MCF 10A (cell line): ENCODE results near the gene PIGT. TPM values are rescaled to one million over a fixed set of nuclear protein-coding genes. Genes with fewer than 3 reads are reported as not detected.
"Not testable (repeated sequence)": the region's sequence is repeated elsewhere in the genome, so short reads cannot be mapped to it uniquely, and the experiment has no call there.

Experiments
- BruUV-seq: library from RNA; stranded (reverse); fragments of 400-500 nt; replicated peaks from 2 replicates; lab custom pipeline; 2021; lab: Mats Ljungman, UMichigan
- CTCF ChIA-PET: fragments of 300-600 bp; sonication (Branson Sonifier 250); formaldehyde crosslinking; extraction: SDS; loops from one replicate; lab custom pipeline; 2021; ENCODE audit warnings: antibody characterized with exemption, inconsistent platforms; lab: Yijun Ruan, JAX
- POLR2A ChIA-PET: fragments of 300-600, 350-650 bp; sonication (Branson Sonifier 250); formaldehyde crosslinking; extraction: SDS; loops from one replicate; lab custom pipeline; 2020; ENCODE audit warnings: antibody characterized with exemption, inconsistent platforms; lab: Yijun Ruan, JAX
- DNase-seq: peaks from one replicate; pipeline ENCODE4 v3.0.0-alpha.2; 2018; ENCODE audit not compliant: unreplicated experiment
- H3K27ac Mint-ChIP-seq: one replicate; pipeline ENCODE4 v1.8.0; 2022; ENCODE audit warnings: mild to moderate bottlenecking, low read depth, mixed read lengths; ENCODE audit not compliant: unreplicated experiment
- H3K27me3 Mint-ChIP-seq: one replicate; pipeline ENCODE4 v1.8.0; 2022; ENCODE audit warnings: mixed read lengths; ENCODE audit not compliant: insufficient read depth, unreplicated experiment
- H3K36me3 Mint-ChIP-seq: one replicate; pipeline ENCODE4 v1.8.0; 2022; ENCODE audit warnings: mild to moderate bottlenecking, moderate library complexity, mixed read lengths; ENCODE audit not compliant: insufficient read depth, unreplicated experiment
- H3K4me1 Mint-ChIP-seq: one replicate; pipeline ENCODE4 v1.8.0; 2022; ENCODE audit warnings: mixed read lengths; ENCODE audit not compliant: insufficient read depth, unreplicated experiment
- H3K4me3 Mint-ChIP-seq: one replicate; pipeline ENCODE4 v1.8.0; 2022; ENCODE audit warnings: mild to moderate bottlenecking, moderate library complexity, mixed read lengths; ENCODE audit not compliant: unreplicated experiment
- H3K9me3 Mint-ChIP-seq: one replicate; pipeline ENCODE4 v1.8.0; 2022; ENCODE audit warnings: mixed read lengths; ENCODE audit not compliant: unreplicated experiment
- intact Hi-C: fragments of 100-400 bp; cut with micrococcal nuclease; formaldehyde crosslinking; loops from 2 replicates; pipeline ENCODE4 v1.14.1; 2022
- microRNA-seq: library from miRNA; unstranded; fragments of <30 nt; microRNA quantifications from one replicate; pipeline ENCODE4 v1.2.0, GENCODE V29; 2022
- total RNA-seq: library from RNA; stranded (reverse); gene quantifications from 2 replicates; pipeline ENCODE4 v1.2.3, GENCODE V29; 2022
- TF ChIP-seq, protein P1 (sequence below): fragments of 200-600 bp; IDR thresholded peaks from one replicate; pipeline ENCODE4 v1.8.0; 2022; ENCODE audit warnings: antibody characterized with exemption, mild to moderate bottlenecking; ENCODE audit not compliant: unreplicated experiment

PIGT gene
- total RNA-seq, 1 experiment from 2014 or later: 79.4 TPM

GRCh38 chr20:45469336-45470261 is 53.7 kb downstream of the PIGT start, which contains the start of gene WFDC2:
Gene WFDC2, plus strand, starts transcription at chr20:45469753. Its CDS starts 29 bp downstream, at chr20:45469782.
- intact Hi-C loops: no loop called here
- POLR2A ChIA-PET: no interaction called here
- peaks cover 15% of the 10 kb centered on the region for H3K27me3 Mint-ChIP-seq

DNA sequence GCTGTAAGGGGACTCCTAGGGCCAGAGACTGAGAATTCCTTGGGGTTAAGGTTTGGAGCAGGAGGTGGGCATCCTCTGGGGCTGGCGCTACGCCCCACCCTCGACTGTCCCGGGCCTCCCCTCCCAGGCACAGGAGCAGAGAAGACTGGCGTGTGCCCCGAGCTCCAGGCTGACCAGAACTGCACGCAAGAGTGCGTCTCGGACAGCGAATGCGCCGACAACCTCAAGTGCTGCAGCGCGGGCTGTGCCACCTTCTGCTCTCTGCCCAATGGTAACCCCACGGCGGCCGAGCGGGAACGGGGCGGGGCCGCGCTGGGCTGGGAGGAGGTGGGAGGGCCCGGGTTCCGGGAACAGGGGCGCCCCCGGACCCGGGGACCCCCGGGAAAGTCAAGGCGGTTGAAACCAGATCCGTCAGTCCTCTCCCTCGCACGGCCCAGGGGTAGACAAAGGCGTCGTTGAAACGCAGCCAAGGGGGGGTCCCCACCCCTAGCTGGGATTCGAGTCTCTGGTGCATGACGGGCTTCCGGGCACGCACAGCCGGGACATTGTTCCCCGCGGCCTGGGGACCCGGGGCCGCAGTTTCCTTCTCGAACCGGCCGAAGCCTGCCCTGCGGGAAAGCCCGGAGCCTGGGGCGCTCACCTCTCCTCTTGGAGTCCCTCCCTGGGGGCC is 54.5 kb downstream of the PIGT start:
- Mint-ChIP-seq H3K9me3 (no peaks in the 10 kb centered on the region), H3K4me1 (no peaks in the 10 kb centered on the region), H3K4me3 (peak overlapping the region; percentile 9), H3K36me3 (no peaks in the 10 kb centered on the region), H3K27ac (no peak overlapping the region), H3K27me3 (peaks cover 15% of the 10 kb centered on the region)
- BruUV-seq: no TSS peak
- TF ChIP-seq, protein P1, sequence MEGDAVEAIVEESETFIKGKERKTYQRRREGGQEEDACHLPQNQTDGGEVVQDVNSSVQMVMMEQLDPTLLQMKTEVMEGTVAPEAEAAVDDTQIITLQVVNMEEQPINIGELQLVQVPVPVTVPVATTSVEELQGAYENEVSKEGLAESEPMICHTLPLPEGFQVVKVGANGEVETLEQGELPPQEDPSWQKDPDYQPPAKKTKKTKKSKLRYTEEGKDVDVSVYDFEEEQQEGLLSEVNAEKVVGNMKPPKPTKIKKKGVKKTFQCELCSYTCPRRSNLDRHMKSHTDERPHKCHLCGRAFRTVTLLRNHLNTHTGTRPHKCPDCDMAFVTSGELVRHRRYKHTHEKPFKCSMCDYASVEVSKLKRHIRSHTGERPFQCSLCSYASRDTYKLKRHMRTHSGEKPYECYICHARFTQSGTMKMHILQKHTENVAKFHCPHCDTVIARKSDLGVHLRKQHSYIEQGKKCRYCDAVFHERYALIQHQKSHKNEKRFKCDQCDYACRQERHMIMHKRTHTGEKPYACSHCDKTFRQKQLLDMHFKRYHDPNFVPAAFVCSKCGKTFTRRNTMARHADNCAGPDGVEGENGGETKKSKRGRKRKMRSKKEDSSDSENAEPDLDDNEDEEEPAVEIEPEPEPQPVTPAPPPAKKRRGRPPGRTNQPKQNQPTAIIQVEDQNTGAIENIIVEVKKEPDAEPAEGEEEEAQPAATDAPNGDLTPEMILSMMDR: no peak
- CTCF ChIA-PET: interaction anchor here (0.6 to 2.9 kb wide), 5 partner anchors 12 to 295 kb away, joined by 3 to 10 read pairs (median 4); no protein-coding TSS in a partner anchor
- DNase-seq: no peak
- intact Hi-C loops: no loop called here
- POLR2A ChIA-PET: no interaction called here

More at GRCh38 chr20:45469336-45470261, 53.7 kb downstream of the PIGT start, which contains the start of gene WFDC2:
- no peaks in the 10 kb centered on the region for H3K4me1 Mint-ChIP-seq
- CTCF ChIA-PET: interaction anchor here (0.6 to 2.9 kb wide), 5 partner anchors 11 to 483 kb away, joined by 3 to 10 read pairs (median 4); no protein-coding TSS in a partner anchor
- H3K36me3 Mint-ChIP-seq: no peaks in the 10 kb centered on the region
- no peaks in the 10 kb centered on the region for H3K9me3 Mint-ChIP-seq
- H3K4me3 Mint-ChIP-seq: peak within 1 kb of the TSS; percentile 9
- TF ChIP-seq, protein P1: no peak
- no TSS peak for BruUV-seq
- no peak for DNase-seq
- no peak within 1 kb of the TSS for H3K27ac Mint-ChIP-seq

DNA sequence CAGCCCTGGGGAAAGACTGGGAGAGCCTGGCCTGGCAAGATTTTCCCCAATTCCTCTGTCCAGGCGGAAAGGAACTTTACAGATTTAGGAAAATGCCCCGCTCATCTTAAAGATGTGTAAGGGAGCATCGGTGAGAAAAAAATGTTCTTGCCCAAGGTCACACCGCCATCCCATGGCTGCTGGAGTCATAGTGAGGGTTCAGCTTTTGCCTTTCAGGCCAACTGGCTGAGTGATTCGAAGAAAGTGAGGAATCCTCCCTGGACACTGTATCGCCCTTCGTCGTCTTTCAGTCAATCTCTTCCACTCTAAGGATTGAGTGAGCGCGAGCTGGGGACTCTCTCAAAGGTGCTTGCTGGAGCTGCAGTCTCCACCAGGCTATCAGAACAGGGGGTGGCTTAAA is 55.0 kb downstream of the PIGT start:
- no TSS peak for BruUV-seq
- H3K9me3 Mint-ChIP-seq: no peaks in the 10 kb centered on the region
- CTCF ChIA-PET: interaction anchor here (0.6 kb wide), 1 partner anchor 294 kb away, joined by 7 read pairs; no protein-coding TSS in a partner anchor

GRCh38 chr20:45472286-45472685 is 56.3 kb downstream of the PIGT start:
- not testable (repeated sequence) for H3K9me3 Mint-ChIP-seq, H3K36me3 Mint-ChIP-seq, H3K4me1 Mint-ChIP-seq

More for the DNA sequence above, 55.0 kb downstream of the PIGT start:
- TF ChIP-seq, protein P1: no peak
- intact Hi-C loops: no loop called here
- Mint-ChIP-seq H3K36me3 (no peaks in the 10 kb centered on the region), H3K27me3 (peaks cover 15% of the 10 kb centered on the region), H3K4me1 (no peaks in the 10 kb centered on the region), H3K27ac (no peak overlapping the region), H3K4me3 (peak overlapping the region; percentile 9)
- no peak for DNase-seq
- POLR2A ChIA-PET: no interaction called here

More at GRCh38 chr20:45472286-45472685, 56.3 kb downstream of the PIGT start:
- intact Hi-C loops, H3K4me3 Mint-ChIP-seq, BruUV-seq, CTCF ChIA-PET, H3K27ac Mint-ChIP-seq, DNase-seq, POLR2A ChIA-PET: not testable (repeated sequence)
- peaks cover 15% of the 10 kb centered on the region for H3K27me3 Mint-ChIP-seq

Small RNAs within 50 kb of the gene (microRNA-seq; reads per million reads assigned to microRNA genes)
- 1.3 reads per million, percentile 3 among the genes with 10 or more reads in this experiment for gene MIR6812

Other genes starting within 250 kb of the PIGT start
- gene PI3, start 241.2 kb upstream of the PIGT start, total RNA-seq: 1.0 and 2.8 TPM in 2 replicates
- gene SEMG1, start 209.1 kb upstream of the PIGT start, total RNA-seq: not detected in 2 replicates
- not detected in 2 replicates for gene SEMG2, start 194.8 kb upstream of the PIGT start, total RNA-seq
- 273 and 284 TPM in 2 replicates for gene SLPI, start 161.6 kb upstream of the PIGT start, total RNA-seq
- gene RBPJL, start 109.3 kb upstream of the PIGT start, total RNA-seq: not detected in 2 replicates
- 0.20 TPM in 1 of 2 replicates, not detected in the other for gene MATN4, start 107.8 kb upstream of the PIGT start, total RNA-seq
- gene SDC4, start 67.7 kb upstream of the PIGT start, total RNA-seq: 180 and 209 TPM in 2 replicates
- gene SYS1, start 53.0 kb upstream of the PIGT start, total RNA-seq: 19.1 and 28.2 TPM in 2 replicates
- gene TP53TG5, start 37.8 kb upstream of the PIGT start, total RNA-seq: not detected in 2 replicates
- 9.1 and 13.0 TPM in 2 replicates for gene DBNDD2, start 7.9 kb upstream of the PIGT start, total RNA-seq
- gene WFDC2, start 53.6 kb downstream of the PIGT start, total RNA-seq: not detected in 2 replicates
- gene SPINT3, start 99.5 kb downstream of the PIGT start, total RNA-seq: not detected in 2 replicates
- not detected in 2 replicates for gene WFDC6, start 123.3 kb downstream of the PIGT start, total RNA-seq
- not detected in 2 replicates for gene EPPIN, start 131.3 kb downstream of the PIGT start, total RNA-seq
- gene WFDC8, start 163.1 kb downstream of the PIGT start, total RNA-seq: not detected in 2 replicates
- gene WFDC10A, start 213.6 kb downstream of the PIGT start, total RNA-seq: not detected in 2 replicates
- gene WFDC9, start 215.1 kb downstream of the PIGT start, total RNA-seq: not detected in 2 replicates